Glomerular endothelial cell (primary cell): ENCODE measurements around the gene PLA2G2D. TPM values are rescaled to one million over a fixed set of nuclear protein-coding genes. Genes with fewer than 3 reads are reported as not detected.

Experiments
- DNase-seq: peaks from one replicate; pipeline ENCODE4 v3.0.0-alpha.2; 2011; ENCODE audit warnings: low read depth, low spot score; ENCODE audit errors: extremely low read depth
- total RNA-seq: library from RNA; depleted of rRNA; stranded (reverse); fragments of >200 nt; gene quantifications from 2 replicates; pipeline ENCODE4 v1.2.3, GENCODE V29; 2015

PLA2G2D gene
- total RNA-seq, result not detected in 2 replicates

DNA sequence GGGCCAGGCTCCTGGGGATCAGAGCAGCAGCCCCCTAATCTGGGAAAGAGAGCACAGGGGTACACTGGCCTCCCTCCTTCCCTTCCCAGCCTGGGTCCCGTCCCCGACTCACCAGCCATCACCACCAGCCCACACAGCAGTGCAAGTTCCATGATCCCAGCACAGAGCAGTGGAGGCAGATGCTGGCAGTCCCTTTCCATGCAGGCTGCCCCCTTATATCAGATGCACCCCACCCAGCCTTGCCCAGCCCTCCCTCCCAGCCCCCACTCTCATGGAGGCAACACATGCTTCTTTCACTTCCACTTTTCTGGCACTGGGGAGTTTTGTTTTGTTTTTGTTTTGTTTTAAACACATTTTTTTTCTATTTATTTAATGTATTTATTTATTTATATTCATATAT, at the start of gene PLA2G2D:
TSS of gene PLA2G2D (minus strand) at position 190 of the 400 bp plus-strand sequence. CDS start at position 152, 38 bp downstream.
- DNase-seq, result no peak

GRCh38 chr1:20168564-20169491, 49.5 kb upstream of the PLA2G2D start:
- DNase-seq, result no peak

DNA sequence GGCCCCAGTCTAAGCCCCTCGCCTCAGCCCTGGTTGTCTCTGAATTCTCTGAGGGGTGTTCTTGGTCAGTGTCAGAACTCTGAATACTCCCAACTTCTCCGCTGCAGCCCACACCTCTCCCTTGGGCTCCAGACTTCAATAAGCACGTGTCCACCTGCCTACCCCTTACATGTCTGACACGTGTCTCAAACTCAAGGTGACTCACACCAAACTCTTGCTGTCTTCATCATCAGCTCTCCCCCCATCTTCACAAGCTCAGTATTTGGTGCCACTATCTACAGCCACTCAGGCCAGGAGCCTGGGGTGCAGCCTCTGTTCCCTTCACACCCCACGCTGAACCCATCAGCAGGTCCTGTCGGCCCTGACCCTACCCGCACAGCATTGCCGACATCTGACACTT, 47.8 kb upstream of the PLA2G2D start:
- no peak for DNase-seq

- no peak for DNase-seq
Measured at GRCh38 chr1:20166051-20166450, 46.7 kb upstream of the PLA2G2D start.

DNA sequence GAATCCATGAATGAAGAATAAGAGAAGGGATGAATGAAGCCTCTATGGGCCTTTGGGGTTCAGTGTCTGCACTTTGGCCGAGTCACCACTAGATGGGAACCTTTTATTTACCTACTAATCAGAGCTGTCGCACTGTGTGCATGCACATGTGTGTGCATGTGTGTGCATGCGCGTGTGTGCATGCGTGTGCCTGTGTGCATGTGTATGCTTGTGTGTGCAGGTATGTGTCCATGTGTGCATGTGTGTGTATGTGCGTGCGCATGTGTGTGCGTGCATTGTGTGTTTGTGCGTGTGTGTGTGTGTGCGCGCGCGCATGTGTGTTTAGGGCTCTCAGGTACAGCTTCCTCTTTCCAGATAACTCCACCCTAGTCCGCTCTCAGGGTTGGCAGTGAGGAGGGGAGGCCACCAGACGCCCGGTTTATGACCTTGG, 46.2 kb upstream of the PLA2G2D start:
- DNase-seq, result no peak

DNA sequence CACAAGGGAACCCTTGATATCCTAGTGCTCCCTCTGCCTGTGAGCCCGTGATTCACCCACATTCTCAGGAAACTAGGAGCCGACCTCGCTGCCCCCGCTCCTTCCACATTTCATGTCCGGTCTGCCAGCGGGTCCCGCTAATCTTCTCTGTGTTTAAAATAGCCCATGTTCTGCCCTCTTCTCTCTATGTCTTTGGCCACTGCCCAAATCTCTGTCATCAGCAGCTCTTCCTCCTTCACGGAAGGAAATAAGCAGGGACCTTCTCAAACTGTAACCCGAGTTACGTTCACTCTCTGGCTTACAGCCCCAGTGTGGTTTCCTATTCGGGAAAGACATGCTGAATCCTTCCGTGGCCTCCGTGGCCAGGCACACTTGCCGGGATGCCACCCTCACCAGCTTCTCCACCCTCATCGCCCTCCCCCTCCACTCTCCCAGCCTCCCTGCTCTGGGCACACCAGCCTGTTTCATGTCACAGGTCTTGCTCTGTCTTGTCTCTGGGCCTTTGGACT, 45.4 kb upstream of the PLA2G2D start:
- DNase-seq, result no peak

- no peak for DNase-seq
Measured at GRCh38 chr1:20160034-20160433, 40.7 kb upstream of the PLA2G2D start.

DNA sequence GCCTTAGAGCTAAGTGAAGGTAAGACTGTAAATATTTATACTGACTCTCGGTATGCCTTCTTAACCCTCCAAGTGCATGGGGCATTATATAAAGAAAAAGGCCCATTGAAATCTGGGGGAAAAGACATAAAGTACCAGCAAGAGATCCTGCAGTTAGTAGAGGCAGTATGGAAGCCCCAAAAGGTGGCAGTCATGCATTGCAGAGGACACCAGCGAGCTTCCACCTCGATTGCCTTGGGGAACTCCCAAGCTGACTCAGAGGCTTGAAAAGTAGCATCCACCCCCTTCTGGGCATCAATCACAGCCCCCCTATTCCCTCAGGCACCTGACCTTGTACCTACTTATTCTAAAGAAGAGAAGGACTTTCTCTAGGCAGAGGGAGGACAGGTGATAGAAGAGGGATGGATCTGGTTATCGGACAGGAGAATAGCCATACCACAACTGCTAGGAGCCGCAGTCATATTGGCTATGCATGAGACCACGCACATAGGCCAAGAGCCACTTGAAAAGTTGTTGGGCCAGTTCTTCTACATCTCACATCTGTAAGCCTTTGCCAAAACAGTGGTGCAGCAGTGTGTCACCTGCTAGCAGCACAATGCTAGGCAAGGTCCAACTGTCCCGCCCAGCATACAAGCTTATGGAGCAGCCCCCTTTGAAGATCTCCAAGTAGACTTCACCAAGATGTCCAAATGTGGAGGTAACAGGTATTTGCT, 39.2 kb upstream of the PLA2G2D start:
- DNase-seq, result no peak

- DNase-seq, result no peak
Measured at GRCh38 chr1:20154301-20154831, 35.0 kb upstream of the PLA2G2D start.

DNA sequence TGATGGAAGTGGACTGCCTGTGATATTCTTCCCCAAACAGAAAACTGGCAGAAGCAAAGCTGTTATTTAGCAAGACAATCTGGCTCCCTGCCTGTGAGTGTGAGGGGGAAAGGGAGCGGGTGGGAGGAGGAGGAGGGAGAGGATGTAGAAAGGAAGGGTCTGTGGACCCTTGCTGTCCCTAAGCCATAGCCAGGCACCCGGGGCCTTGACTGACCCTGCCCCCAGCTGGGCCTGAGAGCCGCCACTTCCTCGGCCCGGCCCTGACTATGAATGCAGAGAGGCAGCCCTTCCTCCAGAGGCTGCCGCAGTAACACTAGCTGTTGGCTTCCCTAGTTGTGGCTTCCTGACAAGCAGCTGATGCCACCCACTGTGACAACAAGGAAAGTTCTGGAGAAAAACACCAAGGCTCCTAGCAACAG, 33.7 kb upstream of the PLA2G2D start:
- DNase-seq, result no peak

DNA sequence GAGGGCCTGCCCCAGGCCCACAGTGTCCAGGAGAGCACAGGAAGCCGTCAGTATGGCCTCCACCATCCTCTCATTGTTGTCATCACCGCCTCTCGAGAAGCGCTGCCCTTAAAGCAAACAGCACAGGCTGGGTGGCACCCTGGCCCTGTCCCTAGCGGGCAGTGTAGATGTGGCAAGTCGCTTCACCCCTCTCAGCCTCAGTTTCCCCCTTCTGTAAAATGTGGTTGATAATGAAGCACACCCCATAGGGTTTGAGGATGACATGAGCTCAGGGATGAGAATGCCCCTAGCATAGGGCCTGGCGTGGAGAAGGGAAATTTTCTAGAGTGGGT, 33.2 kb upstream of the PLA2G2D start:
- no peak for DNase-seq

DNA sequence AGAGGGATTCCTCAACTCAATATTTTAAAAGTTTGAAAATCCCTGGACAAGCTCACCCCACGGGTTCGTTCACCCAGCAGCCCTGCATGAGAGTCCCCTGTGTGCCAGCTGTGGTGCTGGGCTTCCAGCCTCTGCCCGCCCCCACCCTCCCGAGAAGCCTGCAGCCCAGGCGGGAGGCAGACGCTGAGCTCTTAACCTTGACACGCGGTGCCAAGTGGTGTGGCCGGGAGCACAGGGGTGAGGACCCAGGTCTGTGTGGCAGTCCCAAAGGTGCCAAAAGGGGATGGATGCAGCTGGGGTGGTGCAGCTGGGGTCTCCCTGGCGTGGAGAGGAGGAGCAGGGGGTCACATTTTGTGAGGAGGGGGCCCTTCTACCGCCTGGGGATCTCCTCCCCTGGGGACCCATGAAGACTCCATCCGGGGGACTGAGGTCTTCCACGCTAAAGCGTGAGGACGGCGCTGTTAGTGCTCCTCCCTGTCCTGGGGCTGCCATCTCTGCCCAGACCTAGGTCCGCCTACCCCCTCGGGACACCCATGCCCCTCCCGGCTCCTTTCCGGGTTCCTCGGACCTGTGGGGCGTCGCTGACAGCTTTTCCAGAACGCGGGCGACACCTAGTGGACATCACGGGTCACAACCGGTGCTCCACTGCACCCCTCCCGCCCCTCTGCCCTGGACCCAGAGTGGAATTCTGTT, 32.7 kb upstream of the PLA2G2D start:
- DNase-seq, result no peak

GRCh38 chr1:20150969-20151368, 31.6 kb upstream of the PLA2G2D start:
- no peak for DNase-seq

DNA sequence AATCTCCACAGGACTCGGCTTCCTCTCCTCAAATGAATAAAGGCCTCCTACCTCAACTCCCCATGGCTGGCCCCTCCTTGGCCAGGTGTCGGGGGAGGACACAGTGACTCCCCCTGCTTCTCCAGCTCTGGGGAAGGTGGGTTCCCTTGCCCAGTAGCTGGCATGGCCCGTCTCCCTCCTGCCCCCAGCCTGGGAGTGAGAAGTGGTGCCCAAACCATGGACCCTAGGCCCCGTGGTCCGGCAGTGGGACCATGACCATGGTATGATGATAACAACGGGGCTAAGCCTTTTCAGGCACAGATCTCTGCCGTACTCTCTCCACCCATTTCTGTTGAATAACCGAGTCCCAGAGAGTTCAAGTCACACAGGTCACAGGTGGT, 31.0 kb upstream of the PLA2G2D start:
- no peak for DNase-seq

DNA sequence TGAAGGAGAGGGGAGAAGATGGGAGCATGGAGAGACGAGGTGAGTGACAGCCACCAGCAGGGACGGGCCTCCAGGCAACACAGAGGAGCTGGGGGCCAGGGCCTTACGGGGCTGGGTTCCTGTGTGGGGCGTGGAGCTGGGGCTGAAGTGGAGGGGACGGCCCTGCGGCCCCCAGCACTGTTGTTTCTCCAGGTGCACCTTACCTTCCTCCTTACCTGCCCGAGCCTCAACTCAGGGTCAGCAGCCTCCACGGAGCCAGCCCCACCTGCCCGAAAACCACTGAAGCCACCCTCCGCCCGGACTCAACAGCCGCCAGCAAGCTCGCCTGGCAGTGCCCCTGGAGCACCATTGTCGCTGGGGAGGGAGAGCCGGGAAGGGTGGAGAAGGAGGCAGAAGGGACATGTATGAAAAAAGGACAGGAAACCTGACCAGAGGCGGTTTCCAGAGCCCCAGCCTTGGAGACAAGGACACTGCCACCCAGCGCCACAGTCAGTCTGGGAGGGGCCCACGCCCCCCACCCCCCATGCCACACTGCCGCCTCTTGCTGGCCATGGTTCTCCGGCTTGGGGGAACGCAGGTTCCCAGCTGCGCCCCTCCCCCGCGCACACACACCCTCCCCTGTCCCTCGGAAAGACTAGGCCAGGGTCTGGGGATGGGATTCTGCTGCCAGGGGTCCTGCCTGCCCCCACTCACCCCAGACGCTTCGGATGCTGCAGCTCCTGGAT, 30.4 kb upstream of the PLA2G2D start:
- DNase-seq, result no peak

GRCh38 chr1:20148571-20149500, 29.5 kb upstream of the PLA2G2D start:
- no peak for DNase-seq

GRCh38 chr1:20147846-20148570, 28.7 kb upstream of the PLA2G2D start:
- no peak for DNase-seq

GRCh38 chr1:20143734-20144565, 24.6 kb upstream of the PLA2G2D start:
- DNase-seq, result no peak
